AG10803 (cell line): ENCODE measurements around the gene KLHL24.
"Not testable (repeated sequence)": the region's sequence is repeated elsewhere in the genome, so short reads cannot be mapped to it uniquely, and the experiment has no call there.

Experiments
- DNase-seq: peaks from one replicate; pipeline ENCODE4 v3.0.0; 2010; ENCODE audit warnings: low read depth
- H3K4me3 ChIP-seq: 2 replicates; pipeline ENCODE4 v1.5.1; 2011; ENCODE audit warnings: mild to moderate bottlenecking, low read length, control low read depth
- TF ChIP-seq, protein P1 (sequence below): conservative IDR thresholded peaks from 2 replicates; pipeline ENCODE4 v1.5.1; 2011; ENCODE audit warnings: mild to moderate bottlenecking, low read length, control low read depth, inconsistent platforms

Gene KLHL24

GRCh38 chr3:183637106-183637486 is 1.7 kb downstream of the KLHL24 start:
- peak overlapping the region; percentile 88 for H3K4me3 ChIP-seq
- TF ChIP-seq, protein P1, sequence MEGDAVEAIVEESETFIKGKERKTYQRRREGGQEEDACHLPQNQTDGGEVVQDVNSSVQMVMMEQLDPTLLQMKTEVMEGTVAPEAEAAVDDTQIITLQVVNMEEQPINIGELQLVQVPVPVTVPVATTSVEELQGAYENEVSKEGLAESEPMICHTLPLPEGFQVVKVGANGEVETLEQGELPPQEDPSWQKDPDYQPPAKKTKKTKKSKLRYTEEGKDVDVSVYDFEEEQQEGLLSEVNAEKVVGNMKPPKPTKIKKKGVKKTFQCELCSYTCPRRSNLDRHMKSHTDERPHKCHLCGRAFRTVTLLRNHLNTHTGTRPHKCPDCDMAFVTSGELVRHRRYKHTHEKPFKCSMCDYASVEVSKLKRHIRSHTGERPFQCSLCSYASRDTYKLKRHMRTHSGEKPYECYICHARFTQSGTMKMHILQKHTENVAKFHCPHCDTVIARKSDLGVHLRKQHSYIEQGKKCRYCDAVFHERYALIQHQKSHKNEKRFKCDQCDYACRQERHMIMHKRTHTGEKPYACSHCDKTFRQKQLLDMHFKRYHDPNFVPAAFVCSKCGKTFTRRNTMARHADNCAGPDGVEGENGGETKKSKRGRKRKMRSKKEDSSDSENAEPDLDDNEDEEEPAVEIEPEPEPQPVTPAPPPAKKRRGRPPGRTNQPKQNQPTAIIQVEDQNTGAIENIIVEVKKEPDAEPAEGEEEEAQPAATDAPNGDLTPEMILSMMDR, result no peak
- DNase-seq, result no peak

DNA sequence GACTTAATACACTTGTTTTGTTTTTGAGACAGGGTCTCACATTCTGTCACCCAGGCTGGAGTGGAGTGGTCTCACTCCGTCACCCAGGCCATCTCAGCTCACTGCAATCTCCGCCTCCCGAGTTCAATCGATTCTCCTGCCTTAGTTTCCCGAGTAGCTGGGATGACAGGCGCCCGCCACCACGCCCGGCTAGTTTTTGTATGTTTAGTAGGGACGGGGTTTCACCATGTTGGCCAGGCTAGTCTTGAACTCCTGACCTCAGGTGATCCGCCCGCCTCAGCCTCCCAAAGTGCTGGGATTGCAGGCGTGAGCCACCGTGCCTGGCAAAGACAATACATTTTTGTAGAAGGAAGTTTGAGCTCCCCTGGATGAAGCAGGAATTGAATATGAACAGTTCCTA is 2.2 kb downstream of the KLHL24 start:
- DNase-seq, H3K4me3 ChIP-seq: not testable (repeated sequence)

GRCh38 chr3:183638101-183638852 is 2.9 kb downstream of the KLHL24 start:
- TF ChIP-seq, protein P1, result no peak
- no peak overlapping the region for H3K4me3 ChIP-seq
- no peak for DNase-seq

DNA sequence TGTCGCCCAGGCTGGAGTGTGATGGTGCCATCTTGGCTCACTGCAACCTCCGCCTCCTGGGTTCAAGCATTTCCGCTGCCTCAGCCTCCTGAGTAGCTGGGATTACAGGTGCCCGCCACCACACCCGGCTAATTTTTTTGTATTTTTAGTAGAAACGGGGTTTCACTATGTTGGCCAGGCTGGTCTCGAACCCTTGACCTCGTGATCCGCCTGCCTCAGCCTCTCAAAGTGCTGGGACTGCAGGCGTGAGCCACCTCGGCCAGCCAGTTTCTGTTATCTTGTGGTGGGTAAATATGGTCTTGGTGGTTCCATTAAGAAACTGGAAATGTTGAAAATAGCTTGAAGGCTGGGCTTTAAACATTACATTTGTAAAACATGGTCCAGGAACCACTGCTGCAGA is 5.2 kb downstream of the KLHL24 start:
- not testable (repeated sequence) for H3K4me3 ChIP-seq, DNase-seq

DNA sequence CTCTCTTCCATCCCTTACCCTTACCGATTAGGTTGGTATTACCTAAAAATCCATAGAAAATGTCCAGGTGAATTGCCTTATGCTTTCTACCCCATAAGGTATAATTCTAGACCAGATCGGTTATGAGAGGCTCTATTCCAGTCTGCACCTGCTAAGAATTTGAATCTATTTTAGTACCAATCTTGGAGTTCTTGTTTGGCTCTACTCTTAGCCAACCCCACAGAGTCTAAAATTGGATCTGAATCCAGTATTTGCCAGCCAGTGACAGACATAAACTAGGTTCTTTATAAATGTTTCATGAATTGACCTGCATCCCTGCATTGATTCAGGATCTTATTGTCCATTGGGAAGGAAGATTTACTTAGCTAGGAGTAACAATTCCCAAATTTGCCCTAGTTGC is 6.5 kb downstream of the KLHL24 start:
- TF ChIP-seq, protein P1, result no peak

DNA sequence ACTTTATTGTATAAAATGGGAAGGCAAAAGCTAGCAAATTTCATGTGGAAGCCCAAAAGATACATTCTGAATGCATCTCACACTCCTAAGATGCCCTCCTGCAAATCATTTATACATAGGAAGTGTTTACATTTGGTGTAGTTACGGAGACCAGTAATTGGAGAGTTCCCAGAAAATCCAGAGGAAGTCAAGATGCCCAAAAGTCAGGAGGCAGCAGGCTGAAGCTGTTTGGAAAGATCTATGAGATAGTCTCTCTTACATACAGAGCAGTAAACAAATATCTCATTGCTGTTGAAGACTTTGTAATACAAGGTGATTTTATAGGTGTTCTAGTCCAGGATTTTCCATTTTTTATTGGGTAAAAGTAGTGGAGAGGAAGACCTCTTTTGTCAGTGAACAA is 8.8 kb downstream of the KLHL24 start:
- no peak overlapping the region for H3K4me3 ChIP-seq
- no peak for DNase-seq
- TF ChIP-seq, protein P1, result no peak

More for the DNA sequence above, 6.5 kb downstream of the KLHL24 start:
- DNase-seq, result no peak
- H3K4me3 ChIP-seq, result no peak overlapping the region

GRCh38 chr3:183645254-183645653 is 9.8 kb downstream of the KLHL24 start:
- H3K4me3 ChIP-seq, result no peak overlapping the region
- no peak for DNase-seq
- TF ChIP-seq, protein P1, result no peak

- no peak for DNase-seq
- TF ChIP-seq, protein P1, result no peak
- no peak overlapping the region for H3K4me3 ChIP-seq
Observed at GRCh38 chr3:183650554-183650953, 15.1 kb downstream of the KLHL24 start.
